Measurements from ENCODE around the gene COL1A1.

The COL1A1 gene

GRCh38 chr17:50201276-50201854, at the start of gene COL1A1:
TSS of gene COL1A1 (minus strand) at chr17:50201631. CDS start at chr17:50201513, 118 bp downstream.
- peak; percentile 87 for DNase-seq (ENCODE audit: low read depth)

GRCh38 chr17:50248255-50248654, 46.8 kb upstream of the COL1A1 start:
- no peak for DNase-seq (ENCODE audit: low read depth)

GRCh38 chr17:50244771-50245170, 43.3 kb upstream of the COL1A1 start:
- DNase-seq (ENCODE audit: low read depth): no peak

- DNase-seq (ENCODE audit: low read depth): no peak
These were observed 40.0 kb upstream of the COL1A1 start for GRCh38 chr17:50241431-50241830.

- no peak for DNase-seq (ENCODE audit: low read depth)
These were observed 39.4 kb upstream of the COL1A1 start for GRCh38 chr17:50240851-50241250.

- DNase-seq (ENCODE audit: low read depth): no peak
These were observed 38.5 kb upstream of the COL1A1 start for GRCh38 chr17:50239937-50240336.

GRCh38 chr17:50238601-50239280, 37.3 kb upstream of the COL1A1 start:
- no peak for DNase-seq (ENCODE audit: low read depth)

- DNase-seq (ENCODE audit: low read depth): no peak
These were observed 36.5 kb upstream of the COL1A1 start for GRCh38 chr17:50237901-50238300.

- DNase-seq (ENCODE audit: low read depth): no peak
These were observed 33.1 kb upstream of the COL1A1 start for GRCh38 chr17:50234581-50234980.

- DNase-seq (ENCODE audit: low read depth): no peak
These were observed 24.3 kb upstream of the COL1A1 start for GRCh38 chr17:50225701-50226240.

GRCh38 chr17:50222922-50223321, 21.5 kb upstream of the COL1A1 start:
- DNase-seq (ENCODE audit: low read depth): no peak

- no peak for DNase-seq (ENCODE audit: low read depth)
These were observed 20.6 kb upstream of the COL1A1 start for GRCh38 chr17:50221864-50222545.

GRCh38 chr17:50221266-50221863, 19.9 kb upstream of the COL1A1 start:
- DNase-seq (ENCODE audit: low read depth): no peak

- no peak for DNase-seq (ENCODE audit: low read depth)
These were observed 19.4 kb upstream of the COL1A1 start for GRCh38 chr17:50220811-50221210.

GRCh38 chr17:50219939-50220465, 18.6 kb upstream of the COL1A1 start:
- DNase-seq (ENCODE audit: low read depth): no peak

- peak; percentile 83 for DNase-seq (ENCODE audit: low read depth)
These were observed 17.9 kb upstream of the COL1A1 start for GRCh38 chr17:50219342-50219741.

- peak; percentile 90 for DNase-seq (ENCODE audit: low read depth)
These were observed 17.4 kb upstream of the COL1A1 start for GRCh38 chr17:50218771-50219315.

- peak; percentile 71 for DNase-seq (ENCODE audit: low read depth)
These were observed 16.8 kb upstream of the COL1A1 start for GRCh38 chr17:50218071-50218759.

- DNase-seq (ENCODE audit: low read depth): no peak
These were observed 16.2 kb upstream of the COL1A1 start for GRCh38 chr17:50217591-50217990.

GRCh38 chr17:50214976-50215760, 13.7 kb upstream of the COL1A1 start:
- no peak for DNase-seq (ENCODE audit: low read depth)

Measured in stromal cell of bone marrow (primary cell).